Suprapubic skin (tissue), 4 donors: ENCODE measurements around the gene TBR1.

Source experiments
- POLR2A ChIP-seq, 2 donors: fragments of 450-650 bp; IDR thresholded peaks; one replicate each; pipeline ENCODE4 v1.6.1; 2017; ENCODE audit warnings: antibody characterized with exemption in 2 of 2, mild to moderate bottlenecking in 2 of 2, moderate library complexity in 2 of 2
- POLR2AphosphoS5 ChIP-seq, 3 donors: sonication (generic); formaldehyde crosslinking; IDR thresholded peaks; one replicate each; pipeline ENCODE4 v1.6.1; 2017; ENCODE audit warnings: antibody characterized with exemption in 3 of 3
- TF ChIP-seq, protein P1 (sequence below), 2 donors: fragments of 200-600 bp in 1 of 2; fragments of 450-650 bp in 1 of 2; sonication (generic) in 1 of 2; IDR thresholded peaks; one replicate each; pipeline ENCODE4 v1.5.1; 2016 to 2019; ENCODE audit warnings: antibody characterized with exemption in 2 of 2, mild to moderate bottlenecking in 1 of 2, moderate library complexity in 1 of 2

DNA sequence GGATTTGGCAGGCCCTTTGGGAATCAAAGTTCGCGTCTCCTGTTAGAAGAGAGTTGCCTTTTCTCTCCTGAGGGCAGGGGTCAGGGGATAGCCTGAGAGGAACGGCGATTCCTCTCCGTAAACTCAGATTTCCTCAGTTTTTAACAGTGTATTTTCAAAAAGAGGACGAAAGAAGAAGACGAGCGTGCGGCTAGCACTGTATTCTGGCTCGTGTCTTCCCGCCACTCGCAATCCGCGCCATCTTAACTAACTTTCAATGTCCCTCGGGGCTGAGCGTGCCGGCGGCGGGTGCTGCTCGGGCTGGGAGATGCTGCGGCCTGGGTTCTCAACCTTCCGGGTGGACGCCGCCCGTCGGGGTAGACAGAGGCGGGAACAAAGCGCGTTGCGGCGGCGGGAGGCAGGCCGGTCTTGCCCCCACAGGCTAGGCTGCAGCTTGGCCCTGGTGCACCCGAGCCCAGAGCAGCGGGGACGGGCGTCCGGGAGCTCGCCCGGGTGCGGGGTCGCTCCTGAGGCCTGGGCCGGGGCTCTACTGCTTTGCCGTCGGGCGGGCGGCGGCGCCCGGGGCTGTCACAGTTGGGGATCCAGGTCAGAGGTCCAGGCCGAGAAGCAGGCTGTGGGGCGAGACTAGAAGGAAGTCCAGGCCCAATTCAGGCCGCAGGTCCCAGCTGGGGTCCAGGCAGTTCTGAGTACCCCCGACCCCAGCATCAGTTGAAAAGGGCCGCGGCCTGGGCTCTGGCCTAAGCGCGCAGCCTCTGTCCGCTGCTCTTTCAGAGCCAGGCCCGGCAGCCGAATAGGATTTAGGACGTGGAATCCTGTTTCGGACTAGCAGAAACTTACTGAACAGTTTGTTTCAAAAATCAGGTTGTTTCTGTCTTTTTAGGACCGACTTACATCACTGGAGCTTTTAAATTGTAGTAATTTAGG lies 11.8 kb downstream of the TBR1 start:
- TF ChIP-seq, protein P1, sequence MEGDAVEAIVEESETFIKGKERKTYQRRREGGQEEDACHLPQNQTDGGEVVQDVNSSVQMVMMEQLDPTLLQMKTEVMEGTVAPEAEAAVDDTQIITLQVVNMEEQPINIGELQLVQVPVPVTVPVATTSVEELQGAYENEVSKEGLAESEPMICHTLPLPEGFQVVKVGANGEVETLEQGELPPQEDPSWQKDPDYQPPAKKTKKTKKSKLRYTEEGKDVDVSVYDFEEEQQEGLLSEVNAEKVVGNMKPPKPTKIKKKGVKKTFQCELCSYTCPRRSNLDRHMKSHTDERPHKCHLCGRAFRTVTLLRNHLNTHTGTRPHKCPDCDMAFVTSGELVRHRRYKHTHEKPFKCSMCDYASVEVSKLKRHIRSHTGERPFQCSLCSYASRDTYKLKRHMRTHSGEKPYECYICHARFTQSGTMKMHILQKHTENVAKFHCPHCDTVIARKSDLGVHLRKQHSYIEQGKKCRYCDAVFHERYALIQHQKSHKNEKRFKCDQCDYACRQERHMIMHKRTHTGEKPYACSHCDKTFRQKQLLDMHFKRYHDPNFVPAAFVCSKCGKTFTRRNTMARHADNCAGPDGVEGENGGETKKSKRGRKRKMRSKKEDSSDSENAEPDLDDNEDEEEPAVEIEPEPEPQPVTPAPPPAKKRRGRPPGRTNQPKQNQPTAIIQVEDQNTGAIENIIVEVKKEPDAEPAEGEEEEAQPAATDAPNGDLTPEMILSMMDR (IDR thresholded peaks at IDR 0.05): no peak
- no peak for TF ChIP-seq POLR2AphosphoS5 (IDR thresholded peaks at IDR 0.05)
- TF ChIP-seq POLR2A (IDR thresholded peaks at IDR 0.05): no peak
